Caco-2 (cell line): ENCODE results near the gene ACTG1. TPM values are rescaled to one million over a fixed set of nuclear protein-coding genes. Genes with fewer than 3 reads are reported as not detected.

ENCODE experiments used
- BruUV-seq: library from RNA; stranded (reverse); fragments of 400-500 nt; replicated peaks from 2 replicates; lab custom pipeline; 2021; lab: Mats Ljungman, UMichigan
- CTCF ChIA-PET: fragments of 300-600 bp; sonication (Branson Sonifier 250); formaldehyde crosslinking; loops from one replicate; lab custom pipeline; 2022; ENCODE audit warnings: antibody characterized with exemption; lab: Charles Lee
- POLR2A ChIA-PET: fragments of 300-600 bp; sonication (Branson Sonifier 250); formaldehyde crosslinking; loops from one replicate; lab custom pipeline; 2022; ENCODE audit warnings: antibody characterized with exemption; lab: Charles Lee
- DNase-seq, 2 experiments: peaks; one replicate each; pipeline versions ENCODE4 v3.0.0 to v3.0.0-alpha.2; 2020 to 2022
- H3K27me3 ChIP-seq: replicated peaks from 2 replicates; pipeline ENCODE4 v1.6.0; 2011; ENCODE audit warnings: low read length; ENCODE audit not compliant: control insufficient read depth, insufficient read depth
- H3K36me3 ChIP-seq: 2 replicates; pipeline ENCODE4 v1.5.1; 2011; ENCODE audit warnings: low read length; ENCODE audit not compliant: control insufficient read depth, insufficient read depth
- H3K4me1 ChIP-seq: fragments of 250-450 bp; sonication (Bioruptor Pico); 2 replicates; pipeline ENCODE4 v1.5.1; 2020; ENCODE audit warnings: mild to moderate bottlenecking
- H3K4me3 ChIP-seq: 2 replicates; pipeline ENCODE4 v1.5.1; 2011; ENCODE audit warnings: low read depth, mild to moderate bottlenecking, control low read depth, low read length
- H3K9me3 ChIP-seq: fragments of 250-450 bp; sonication (Bioruptor Pico); 2 replicates; pipeline ENCODE4 v1.5.1; 2020; ENCODE audit warnings: mild to moderate bottlenecking, moderate library complexity
- H3K27ac Mint-ChIP-seq: one replicate; pipeline ENCODE4 v1.8.0; 2022; ENCODE audit warnings: mixed read lengths; ENCODE audit not compliant: unreplicated experiment
- H3K27me3 Mint-ChIP-seq: one replicate; pipeline ENCODE4 v1.8.0; 2022; ENCODE audit warnings: mixed read lengths; ENCODE audit not compliant: insufficient read depth, unreplicated experiment
- H3K36me3 Mint-ChIP-seq: one replicate; pipeline ENCODE4 v1.8.0; 2022; ENCODE audit warnings: mild to moderate bottlenecking, mixed read lengths; ENCODE audit not compliant: insufficient read depth, unreplicated experiment
- H3K4me1 Mint-ChIP-seq: one replicate; pipeline ENCODE4 v1.8.0; 2022; ENCODE audit warnings: low read depth, mixed read lengths; ENCODE audit not compliant: unreplicated experiment
- H3K4me3 Mint-ChIP-seq: one replicate; pipeline ENCODE4 v1.8.0; 2022; ENCODE audit warnings: mild to moderate bottlenecking, moderate library complexity, mixed read lengths; ENCODE audit not compliant: unreplicated experiment
- H3K9me3 Mint-ChIP-seq: one replicate; pipeline ENCODE4 v1.8.0; 2022; ENCODE audit warnings: mixed read lengths; ENCODE audit not compliant: unreplicated experiment
- CTCF ChIP-seq, 2 experiments: fragments of 200-600 bp in 1 of 2; IDR thresholded peaks; 1 replicate in 1 of 2; 2 replicates in 1 of 2; pipeline versions ENCODE4 v1.5.1 to v1.8.0; 2011 to 2022; ENCODE audit warnings: antibody characterized with exemption in 1 of 2, control low read depth in 1 of 2, inconsistent platforms in 1 of 2, low read depth in 1 of 2, low read length in 1 of 2, mild to moderate bottlenecking in 1 of 2, moderate library complexity in 1 of 2; ENCODE audit not compliant: insufficient read depth in 1 of 2, severe bottlenecking in 1 of 2, unreplicated experiment in 1 of 2
- intact Hi-C: fragments of 100-400 bp; cut with micrococcal nuclease; formaldehyde crosslinking; loops from one replicate; pipeline ENCODE4 v1.10.0; 2022; ENCODE audit not compliant: unreplicated experiment
- total RNA-seq: library from RNA; stranded (reverse); gene quantifications from 2 replicates; pipeline ENCODE4 v1.2.3, GENCODE V29; 2022

Gene ACTG1
- total RNA-seq, 1 experiment from 2014 or later: 1,436 TPM

- no peaks in the 10 kb centered on the region for H3K36me3 ChIP-seq
- Mint-ChIP-seq H3K9me3 (no peaks in the 10 kb centered on the region), H3K4me1 (peaks cover 6% of the 10 kb centered on the region), H3K36me3 (peaks cover 38% of the 10 kb centered on the region), H3K27ac (no peak overlapping the region), H3K4me3 (peak overlapping the region; percentile 44), H3K27me3 (no peaks in the 10 kb centered on the region)
- no peaks in the 10 kb centered on the region for H3K27me3 ChIP-seq
- peaks cover 19% of the 10 kb centered on the region for H3K4me1 ChIP-seq
- intact Hi-C loops: no loop called here
- POLR2A ChIA-PET: interaction anchor here (0.6 kb wide), 4 partner anchors 24 to 1075 kb away, joined by 3 to 8 read pairs (median 4); no protein-coding TSS in a partner anchor
- CTCF ChIA-PET: no interaction called here
- H3K9me3 ChIP-seq: no peaks in the 10 kb centered on the region
- 0 out of 2 replicates have a peak overlapping the region, but pooled peaks have one; percentile 5 for H3K4me3 ChIP-seq
- no peak for TF ChIP-seq CTCF (IDR thresholded peaks at IDR 0.05; ENCODE audit: insufficient read depth in 1 of 2, low read depth in 1 of 2, low read length in 1 of 2, severe bottlenecking in 1 of 2, unreplicated experiment in 1 of 2)
- BruUV-seq: no TSS peak
- DNase-seq: no peak
Measured at GRCh38 chr17:81528651-81529436, 16.2 kb upstream of the ACTG1 start.

- no peaks in the 10 kb centered on the region for H3K27me3 ChIP-seq
- Mint-ChIP-seq H3K9me3 (no peaks in the 10 kb centered on the region), H3K27me3 (no peaks in the 10 kb centered on the region), H3K36me3 (peaks cover 35% of the 10 kb centered on the region), H3K27ac (no peak overlapping the region), H3K4me3 (no peak overlapping the region), H3K4me1 (peaks cover under 1% of the 10 kb centered on the region)
- ChIA-PET CTCF (no interaction called here), POLR2A (interaction anchor here (0.6 kb wide), 2 partner anchors 24 to 39 kb away, joined by 6 to 8 read pairs; no protein-coding TSS in a partner anchor)
- TF ChIP-seq CTCF (IDR thresholded peaks at IDR 0.05; ENCODE audit: insufficient read depth in 1 of 2, low read depth in 1 of 2, low read length in 1 of 2, severe bottlenecking in 1 of 2, unreplicated experiment in 1 of 2): no peak
- H3K9me3 ChIP-seq: no peaks in the 10 kb centered on the region
- no peaks in the 10 kb centered on the region for H3K36me3 ChIP-seq
- intact Hi-C loops: no loop called here
- no TSS peak for BruUV-seq
- DNase-seq: no peak
- H3K4me1 ChIP-seq: peaks cover 14% of the 10 kb centered on the region
- no peak overlapping the region for H3K4me3 ChIP-seq
Measured at GRCh38 chr17:81528384-81528650, 15.7 kb upstream of the ACTG1 start.

GRCh38 chr17:81527591-81528383 lies 15.2 kb upstream of the ACTG1 start, which contains the start of gene FSCN2:
Gene FSCN2, plus strand, starts transcription at chr17:81528377. Its CDS starts 155 bp downstream, at chr17:81528532.
- peaks cover 11% of the 10 kb centered on the region for H3K4me1 ChIP-seq
- H3K36me3 ChIP-seq: no peaks in the 10 kb centered on the region
- ChIA-PET CTCF (interaction anchor here (0.6 kb wide), 1 partner anchor 128 kb away, joined by 3 read pairs; no protein-coding TSS in a partner anchor), POLR2A (interaction anchor here (0.6 kb wide), 2 partner anchors 25 to 40 kb away, joined by 6 to 8 read pairs; no protein-coding TSS in a partner anchor)
- no peak for DNase-seq
- Mint-ChIP-seq H3K9me3 (no peaks in the 10 kb centered on the region), H3K4me1 (no peaks in the 10 kb centered on the region), H3K4me3 (peak within 1 kb of the TSS; percentile 44), H3K27me3 (no peaks in the 10 kb centered on the region), H3K27ac (no peak within 1 kb of the TSS), H3K36me3 (peaks cover 35% of the 10 kb centered on the region)
- 0 out of 2 replicates have a peak within 1 kb of the TSS, but pooled peaks have one; percentile 5 for H3K4me3 ChIP-seq
- H3K9me3 ChIP-seq: no peaks in the 10 kb centered on the region
- H3K27me3 ChIP-seq: no peaks in the 10 kb centered on the region
- TF ChIP-seq CTCF (IDR thresholded peaks at IDR 0.05; ENCODE audit: insufficient read depth in 1 of 2, low read depth in 1 of 2, low read length in 1 of 2, severe bottlenecking in 1 of 2, unreplicated experiment in 1 of 2): no peak
- intact Hi-C loops: no loop called here
- BruUV-seq: no TSS peak
